ENCODE measurements around the gene RUNX2.

Gene RUNX2

GRCh38 chr6:45488889-45489288 lies 160.8 kb downstream of the RUNX2 start:
- H3K36me3 ChIP-seq (ENCODE audit: control insufficient read depth, insufficient read depth, low read length), result no peaks in the 10 kb centered on the region
- no peak overlapping the region for H3K9ac ChIP-seq (ENCODE audit: low read length)
- H3K9me3 ChIP-seq (ENCODE audit: control insufficient read depth, insufficient read depth, low read depth, low read length), result no peaks in the 10 kb centered on the region
- no peaks in the 10 kb centered on the region; the same call in 1 of the 2 replicates for H3K4me1 ChIP-seq (ENCODE audit: control insufficient read depth, insufficient read depth, low read length)
- no peak overlapping the region for H3K27ac ChIP-seq (ENCODE audit: low read depth, low read length)
- H3K4me3 ChIP-seq (ENCODE audit: low read depth, low read length), result no peak overlapping the region
- H3K27me3 ChIP-seq (ENCODE audit: control insufficient read depth, insufficient read depth, low read length), result no peaks in the 10 kb centered on the region

- Histone ChIP-seq H3K9me3 (ENCODE audit: control insufficient read depth, insufficient read depth, low read depth, low read length) (no peaks in the 10 kb centered on the region), H3K4me1 (ENCODE audit: control insufficient read depth, insufficient read depth, low read length) (no peaks in the 10 kb centered on the region; the same call in 1 of the 2 replicates), H3K36me3 (ENCODE audit: control insufficient read depth, insufficient read depth, low read length) (no peaks in the 10 kb centered on the region), H3K9ac (ENCODE audit: low read length) (no peak overlapping the region), H3K4me3 (ENCODE audit: low read depth, low read length) (no peak overlapping the region), H3K27me3 (ENCODE audit: control insufficient read depth, insufficient read depth, low read length) (no peaks in the 10 kb centered on the region), H3K27ac (ENCODE audit: low read depth, low read length) (no peak overlapping the region)
These were observed 163.1 kb downstream of the RUNX2 start for GRCh38 chr6:45491048-45491735.

GRCh38 chr6:45491874-45492273 lies 163.7 kb downstream of the RUNX2 start:
- H3K36me3 ChIP-seq (ENCODE audit: control insufficient read depth, insufficient read depth, low read length), result no peaks in the 10 kb centered on the region
- H3K4me1 ChIP-seq (ENCODE audit: control insufficient read depth, insufficient read depth, low read length), result no peaks in the 10 kb centered on the region; the same call in 1 of the 2 replicates
- H3K4me3 ChIP-seq (ENCODE audit: low read depth, low read length), result no peak overlapping the region
- H3K9ac ChIP-seq (ENCODE audit: low read length), result no peak overlapping the region
- H3K27ac ChIP-seq (ENCODE audit: low read depth, low read length), result no peak overlapping the region
- no peaks in the 10 kb centered on the region for H3K27me3 ChIP-seq (ENCODE audit: control insufficient read depth, insufficient read depth, low read length)
- no peaks in the 10 kb centered on the region for H3K9me3 ChIP-seq (ENCODE audit: control insufficient read depth, insufficient read depth, low read depth, low read length)

- Histone ChIP-seq H3K4me1 (ENCODE audit: control insufficient read depth, insufficient read depth, low read length) (no peaks in the 10 kb centered on the region; the same call in 1 of the 2 replicates), H3K36me3 (ENCODE audit: control insufficient read depth, insufficient read depth, low read length) (no peaks in the 10 kb centered on the region), H3K9me3 (ENCODE audit: control insufficient read depth, insufficient read depth, low read depth, low read length) (no peaks in the 10 kb centered on the region)
These were observed 165.6 kb downstream of the RUNX2 start for GRCh38 chr6:45493761-45494160.

GRCh38 chr6:45494416-45495135 lies 166.4 kb downstream of the RUNX2 start:
- Histone ChIP-seq H3K4me3 (ENCODE audit: low read depth, low read length) (no peak overlapping the region), H3K27ac (ENCODE audit: low read depth, low read length) (no peak overlapping the region), H3K36me3 (ENCODE audit: control insufficient read depth, insufficient read depth, low read length) (no peaks in the 10 kb centered on the region), H3K27me3 (ENCODE audit: control insufficient read depth, insufficient read depth, low read length) (no peaks in the 10 kb centered on the region), H3K9me3 (ENCODE audit: control insufficient read depth, insufficient read depth, low read depth, low read length) (no peaks in the 10 kb centered on the region), H3K9ac (ENCODE audit: low read length) (no peak overlapping the region), H3K4me1 (ENCODE audit: control insufficient read depth, insufficient read depth, low read length) (no peaks in the 10 kb centered on the region; the same call in 1 of the 2 replicates)

More at GRCh38 chr6:45493761-45494160, 165.6 kb downstream of the RUNX2 start:
- H3K27me3 ChIP-seq (ENCODE audit: control insufficient read depth, insufficient read depth, low read length), result no peaks in the 10 kb centered on the region
- H3K4me3 ChIP-seq (ENCODE audit: low read depth, low read length), result no peak overlapping the region
- no peak overlapping the region for H3K27ac ChIP-seq (ENCODE audit: low read depth, low read length)
- H3K9ac ChIP-seq (ENCODE audit: low read length), result no peak overlapping the region

- no peak overlapping the region for H3K9ac ChIP-seq (ENCODE audit: low read length)
- H3K4me1 ChIP-seq (ENCODE audit: control insufficient read depth, insufficient read depth, low read length), result no peaks in the 10 kb centered on the region; the same call in 1 of the 2 replicates
- no peaks in the 10 kb centered on the region for H3K36me3 ChIP-seq (ENCODE audit: control insufficient read depth, insufficient read depth, low read length)
- no peaks in the 10 kb centered on the region for H3K9me3 ChIP-seq (ENCODE audit: control insufficient read depth, insufficient read depth, low read depth, low read length)
- no peak overlapping the region for H3K4me3 ChIP-seq (ENCODE audit: low read depth, low read length)
- H3K27ac ChIP-seq (ENCODE audit: low read depth, low read length), result no peak overlapping the region
- H3K27me3 ChIP-seq (ENCODE audit: control insufficient read depth, insufficient read depth, low read length), result no peaks in the 10 kb centered on the region
These were observed 167.4 kb downstream of the RUNX2 start for GRCh38 chr6:45495429-45496084.

- Histone ChIP-seq H3K9ac (ENCODE audit: low read length) (no peak overlapping the region), H3K4me3 (ENCODE audit: low read depth, low read length) (no peak overlapping the region), H3K27ac (ENCODE audit: low read depth, low read length) (no peak overlapping the region), H3K27me3 (ENCODE audit: control insufficient read depth, insufficient read depth, low read length) (no peaks in the 10 kb centered on the region), H3K9me3 (ENCODE audit: control insufficient read depth, insufficient read depth, low read depth, low read length) (no peaks in the 10 kb centered on the region), H3K36me3 (ENCODE audit: control insufficient read depth, insufficient read depth, low read length) (no peaks in the 10 kb centered on the region), H3K4me1 (ENCODE audit: control insufficient read depth, insufficient read depth, low read length) (no peaks in the 10 kb centered on the region; the same call in 1 of the 2 replicates)
These were observed 167.9 kb downstream of the RUNX2 start for GRCh38 chr6:45496085-45496433.

- H3K27me3 ChIP-seq (ENCODE audit: control insufficient read depth, insufficient read depth, low read length), result no peaks in the 10 kb centered on the region
- H3K4me1 ChIP-seq (ENCODE audit: control insufficient read depth, insufficient read depth, low read length), result no peaks in the 10 kb centered on the region
- no peak overlapping the region for H3K27ac ChIP-seq (ENCODE audit: low read depth, low read length)
- H3K9me3 ChIP-seq (ENCODE audit: control insufficient read depth, insufficient read depth, low read depth, low read length), result no peaks in the 10 kb centered on the region
- H3K36me3 ChIP-seq (ENCODE audit: control insufficient read depth, insufficient read depth, low read length), result no peaks in the 10 kb centered on the region
- H3K4me3 ChIP-seq (ENCODE audit: low read depth, low read length), result no peak overlapping the region
- H3K9ac ChIP-seq (ENCODE audit: low read length), result no peak overlapping the region
These were observed 170.5 kb downstream of the RUNX2 start for GRCh38 chr6:45498591-45498990.

- no peaks in the 10 kb centered on the region for H3K27me3 ChIP-seq (ENCODE audit: control insufficient read depth, insufficient read depth, low read length)
- H3K9ac ChIP-seq (ENCODE audit: low read length), result no peak overlapping the region
- H3K9me3 ChIP-seq (ENCODE audit: control insufficient read depth, insufficient read depth, low read depth, low read length), result no peaks in the 10 kb centered on the region
- H3K27ac ChIP-seq (ENCODE audit: low read depth, low read length), result no peak overlapping the region
- H3K4me3 ChIP-seq (ENCODE audit: low read depth, low read length), result no peak overlapping the region
- H3K36me3 ChIP-seq (ENCODE audit: control insufficient read depth, insufficient read depth, low read length), result no peaks in the 10 kb centered on the region
- H3K4me1 ChIP-seq (ENCODE audit: control insufficient read depth, insufficient read depth, low read length), result peaks cover 18% of the 10 kb centered on the region
These were observed 173.0 kb downstream of the RUNX2 start for GRCh38 chr6:45500924-45501816.

GRCh38 chr6:45502456-45502855 lies 174.3 kb downstream of the RUNX2 start:
- H3K4me1 ChIP-seq (ENCODE audit: control insufficient read depth, insufficient read depth, low read length), result peaks cover 18% of the 10 kb centered on the region
- H3K27ac ChIP-seq (ENCODE audit: low read depth, low read length), result no peak overlapping the region
- no peak overlapping the region for H3K9ac ChIP-seq (ENCODE audit: low read length)
- no peaks in the 10 kb centered on the region for H3K9me3 ChIP-seq (ENCODE audit: control insufficient read depth, insufficient read depth, low read depth, low read length)
- H3K36me3 ChIP-seq (ENCODE audit: control insufficient read depth, insufficient read depth, low read length), result no peaks in the 10 kb centered on the region
- no peak overlapping the region for H3K4me3 ChIP-seq (ENCODE audit: low read depth, low read length)
- no peaks in the 10 kb centered on the region for H3K27me3 ChIP-seq (ENCODE audit: control insufficient read depth, insufficient read depth, low read length)

All from HUES6 (cell line).